Esophagus squamous epithelium (tissue), 4 donors: ENCODE measurements around the gene RASA3.
A peak's percentile ranks its signal among the peaks of the same experiment; 100 is the strongest.

Experiments
- CTCF ChIP-seq, 6 experiments: fragments of 450-650 bp in 4 of 6; fragments of 200-600 bp in 2 of 6; sonication (generic) in 2 of 6; IDR thresholded peaks; one replicate each; pipeline ENCODE4 v1.5.1; 2016 to 2019; ENCODE audit warnings: antibody characterized with exemption in 6 of 6, mild to moderate bottlenecking in 4 of 6, moderate library complexity in 4 of 6
- POLR2A ChIP-seq, 4 donors: fragments of 450-650 bp; IDR thresholded peaks; one replicate each; pipeline ENCODE4 v1.6.1; 2017; ENCODE audit warnings: antibody characterized with exemption in 4 of 4, mild to moderate bottlenecking in 4 of 4, moderate library complexity in 3 of 4

DNA sequence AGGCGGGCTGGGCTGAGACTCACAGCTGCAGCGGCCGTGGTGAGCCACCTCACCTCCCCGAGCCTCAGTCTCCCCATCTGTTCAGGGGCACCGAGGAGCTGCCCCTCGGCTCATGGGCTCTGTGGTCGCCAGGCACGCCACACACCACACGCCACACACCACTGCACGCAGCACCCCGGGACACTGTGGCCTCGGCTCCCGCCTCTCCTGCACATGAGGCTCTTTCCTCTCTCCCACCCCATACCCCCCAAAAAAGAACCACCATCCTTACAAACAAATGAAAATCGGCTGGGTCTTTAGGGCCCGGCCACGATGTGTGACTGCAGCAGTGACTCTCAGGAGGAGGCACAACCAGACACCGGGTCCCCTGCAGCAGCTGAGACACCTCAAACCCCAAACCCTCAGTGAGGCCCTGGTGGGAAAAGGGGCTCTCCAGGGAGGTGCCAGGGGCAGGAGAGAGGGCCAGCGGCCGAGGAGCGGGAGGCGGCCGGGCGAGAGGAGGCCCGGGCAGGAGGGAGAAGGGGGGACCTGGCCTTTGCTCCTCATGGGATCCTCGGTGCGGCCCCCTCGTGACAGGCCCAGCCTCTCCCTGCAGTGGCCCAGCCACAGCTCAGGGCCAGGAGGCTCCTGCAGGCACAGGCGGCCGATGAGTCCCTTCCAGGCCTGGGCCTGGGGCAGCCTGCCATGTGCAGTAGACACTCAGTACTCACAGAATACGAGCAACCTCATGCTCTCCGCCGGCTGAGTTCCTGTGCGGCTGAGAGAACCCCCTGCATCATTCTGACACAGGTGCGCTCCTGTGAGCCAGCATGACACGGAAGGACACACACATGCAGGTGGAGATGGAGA is 66.3 kb downstream of the RASA3 start:
- TF ChIP-seq CTCF (IDR thresholded peaks at IDR 0.05) (no peak), POLR2A (IDR thresholded peaks at IDR 0.05) (peak in 1 of 4 donors; percentile 18)
